A673 (cell line): ENCODE data around the gene PURB. TPM values are rescaled to one million over a fixed set of nuclear protein-coding genes. Genes with fewer than 3 reads are reported as not detected.

Source experiments
- BruUV-seq: library from RNA; stranded (reverse); fragments of 400-500 nt; replicated peaks from 2 replicates; lab custom pipeline; 2021; lab: Mats Ljungman, UMichigan
- CTCF ChIA-PET: fragments of 300-600 bp; sonication (Branson Sonifier 250); formaldehyde crosslinking; loops from one replicate; lab custom pipeline; 2022; ENCODE audit warnings: antibody characterized with exemption; lab: Charles Lee
- POLR2A ChIA-PET: fragments of 300-600 bp; sonication (Branson Sonifier 250); formaldehyde crosslinking; loops from one replicate; lab custom pipeline; 2022; ENCODE audit warnings: antibody characterized with exemption; ENCODE audit not compliant: low non-redundant PET; lab: Charles Lee
- DNase-seq: peaks from one replicate; pipeline ENCODE4 v3.0.0-alpha.2; 2015; ENCODE audit warnings: low spot score
- H3K27ac ChIP-seq: fragments of 200-600 bp; sonication (generic); 2 replicates; pipeline ENCODE4 v1.5.1; 2016; ENCODE audit warnings: mixed run types, low read depth, mild to moderate bottlenecking, mixed read lengths, antibody characterized with exemption, low read length; ENCODE audit not compliant: poor library complexity, severe bottlenecking
- H3K27me3 ChIP-seq: fragments of 200-600 bp; sonication (generic); replicated peaks from 2 replicates; pipeline ENCODE4 v1.6.1; 2017; ENCODE audit warnings: mixed run types, low read depth, mild to moderate bottlenecking, mixed read lengths, antibody characterized with exemption, low read length; ENCODE audit not compliant: insufficient read depth, poor library complexity
- H3K36me3 ChIP-seq: fragments of 200-600 bp; sonication (generic); 2 replicates; pipeline ENCODE4 v1.6.1; 2016; ENCODE audit warnings: mixed run types, mild to moderate bottlenecking, mixed read lengths, antibody characterized with exemption, low read length; ENCODE audit not compliant: insufficient read depth, poor library complexity, severe bottlenecking
- H3K4me1 ChIP-seq: fragments of 200-600 bp; sonication (generic); 2 replicates; pipeline ENCODE4 v1.6.1; 2017; ENCODE audit warnings: mixed run types, mild to moderate bottlenecking, mixed read lengths, antibody characterized with exemption, low read length; ENCODE audit not compliant: insufficient read depth, poor library complexity, severe bottlenecking
- H3K4me3 ChIP-seq: fragments of 200-600 bp; sonication (generic); 2 replicates; pipeline ENCODE4 v1.5.1; 2016; ENCODE audit warnings: low read depth, mixed run types, mild to moderate bottlenecking, mixed read lengths, low read length; ENCODE audit not compliant: poor library complexity, severe bottlenecking
- H3K9me3 ChIP-seq: fragments of 200-600 bp; sonication (generic); 2 replicates; pipeline ENCODE4 v1.6.1; 2016; ENCODE audit warnings: mixed run types, low read depth, mild to moderate bottlenecking, mixed read lengths, antibody characterized with exemption, low read length; ENCODE audit not compliant: poor library complexity, severe bottlenecking
- CTCF ChIP-seq: fragments of 300-800, 200-600 bp; sonication (generic); conservative IDR thresholded peaks from 2 replicates; pipeline ENCODE4 v1.5.1; 2017; ENCODE audit warnings: low read depth, mild to moderate bottlenecking, antibody characterized with exemption, low read length, moderate library complexity, mixed read lengths
- EZH2 ChIP-seq: fragments of 200-600 bp; sonication (generic); IDR thresholded peaks from 2 replicates; pipeline ENCODE4 v1.6.1; 2017; ENCODE audit warnings: borderline replicate concordance, low read depth, mild to moderate bottlenecking, mixed read lengths, antibody characterized with exemption, low read length; ENCODE audit not compliant: poor library complexity, severe bottlenecking
- intact Hi-C: fragments of 100-400 bp; cut with micrococcal nuclease; formaldehyde crosslinking; loops from one replicate; pipeline ENCODE4 v1.10.0; 2022; ENCODE audit not compliant: unreplicated experiment
- total RNA-seq: library from RNA; stranded (reverse); gene quantifications from 2 replicates; pipeline ENCODE4 v1.2.3, GENCODE V29; 2021

PURB gene
- total RNA-seq, 1 experiment from 2014 or later, result 27.4 TPM

GRCh38 chr7:44930921-44931320, 45.6 kb upstream of the PURB start:
- ChIA-PET POLR2A (no interaction called here), CTCF (no interaction called here)
- no peak for DNase-seq
- Histone ChIP-seq H3K9me3 (no peaks in the 10 kb centered on the region), H3K27me3 (no peaks in the 10 kb centered on the region), H3K4me1 (no peaks in the 10 kb centered on the region), H3K27ac (no peak overlapping the region), H3K36me3 (no peaks in the 10 kb centered on the region), H3K4me3 (no peak overlapping the region)
- no peak for TF ChIP-seq CTCF
- TF ChIP-seq EZH2, result no peak
- intact Hi-C loops, result no loop called here
- no TSS peak for BruUV-seq

- no peak for TF ChIP-seq EZH2
- no peak; the same call in 1 of the 2 replicates for TF ChIP-seq CTCF
- no TSS peak for BruUV-seq
- POLR2A ChIA-PET, result no interaction called here
- intact Hi-C loops, result loop anchor here (1.0 to 2.0 kb wide), 3 partner anchors 65 to 334 kb away; no protein-coding TSS in a partner anchor
- no peaks in the 10 kb centered on the region for H3K9me3 ChIP-seq
- no peaks in the 10 kb centered on the region for H3K4me1 ChIP-seq
- H3K4me3 ChIP-seq, result no peak overlapping the region
- no peaks in the 10 kb centered on the region for H3K27me3 ChIP-seq
- H3K36me3 ChIP-seq, result no peaks in the 10 kb centered on the region
- CTCF ChIA-PET, result no interaction called here
- H3K27ac ChIP-seq, result no peak overlapping the region
- DNase-seq, result no peak
Measured at GRCh38 chr7:44922351-44922694, 37.0 kb upstream of the PURB start.

- peak; percentile 90 for TF ChIP-seq CTCF
- no peak for TF ChIP-seq EZH2
- Histone ChIP-seq H3K4me1 (no peaks in the 10 kb centered on the region), H3K27me3 (no peaks in the 10 kb centered on the region), H3K36me3 (no peaks in the 10 kb centered on the region), H3K9me3 (no peaks in the 10 kb centered on the region), H3K4me3 (no peak overlapping the region), H3K27ac (no peak overlapping the region)
- no TSS peak for BruUV-seq
- CTCF ChIA-PET, result no interaction called here
- DNase-seq, result peak; percentile 83
- POLR2A ChIA-PET, result no interaction called here
- intact Hi-C loops, result loop anchor here (1.0 to 2.0 kb wide), 3 partner anchors 64 to 333 kb away; no protein-coding TSS in a partner anchor
Measured at GRCh38 chr7:44921607-44922350, 36.4 kb upstream of the PURB start.
